ENCODE measurements around the gene AOC2. TPM values are rescaled to one million over a fixed set of nuclear protein-coding genes. Genes with fewer than 3 reads are reported as not detected.
"Not testable (repeated sequence)": the region's sequence is repeated elsewhere in the genome, so short reads cannot be mapped to it uniquely, and the experiment has no call there.

AOC2 gene
- total RNA-seq, 1 experiment from 2014 or later = 3.7 TPM

DNA sequence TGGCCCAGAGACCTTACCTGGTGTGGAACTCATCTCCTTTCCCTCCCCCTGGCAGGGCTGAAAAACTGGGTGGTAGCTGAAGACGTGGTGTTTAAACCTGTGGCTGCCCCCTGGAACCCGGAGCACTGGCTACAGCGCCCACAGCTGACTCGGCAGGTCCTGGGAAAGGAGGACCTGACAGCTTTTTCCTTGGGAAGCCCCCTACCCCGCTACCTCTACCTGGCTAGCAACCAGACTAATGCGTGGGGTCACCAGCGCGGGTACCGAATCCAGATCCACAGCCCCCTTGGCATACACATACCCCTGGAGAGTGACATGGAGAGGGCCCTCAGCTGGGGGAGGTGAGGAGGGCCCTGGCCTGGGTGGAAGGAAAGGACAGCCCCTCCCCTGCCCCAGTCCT, 4.7 kb downstream of the AOC2 start:
- DNase-seq = no peak
- Histone ChIP-seq H2AFZ (no peak overlapping the region), H3K36me3 (ENCODE audit: low read depth) (no peaks in the 10 kb centered on the region), H3K4me2 (no peak overlapping the region), H3K9me3 (ENCODE audit: insufficient read depth, low read depth) (no peaks in the 10 kb centered on the region), H3K27me3 (ENCODE audit: insufficient read depth, low read depth) (no peaks in the 10 kb centered on the region), H3K79me2 (ENCODE audit: low read depth) (no peaks in the 10 kb centered on the region), H3K27ac (no peak overlapping the region), H3F3A (ENCODE audit: insufficient read depth, low read depth) (peaks cover 16% of the 10 kb centered on the region; the same call in 1 of the 2 replicates), H3K4me1 (replicated peaks; ENCODE audit: insufficient read depth) (no peaks in the 10 kb centered on the region), H4K20me1 (ENCODE audit: insufficient read depth) (peaks cover 4% of the 10 kb centered on the region), H3K9me2 (ENCODE audit: insufficient read depth) (no peaks in the 10 kb centered on the region), H3K4me3 (no peak overlapping the region)
- no peak for TF ChIP-seq EZH2 (IDR thresholded peaks at IDR 0.05; ENCODE audit: low read depth)
- TF ChIP-seq CTCF (conservative IDR thresholded peaks at IDR 0.05) = no peak
- BruUV-seq (replicated peaks) = no TSS peak
- POLR2A ChIA-PET (ENCODE audit: unreplicated experiment) = no interaction called here
- intact Hi-C loops (cut with micrococcal nuclease; ENCODE audit: unreplicated experiment) = no loop called here
- CTCF ChIA-PET = no interaction called here

DNA sequence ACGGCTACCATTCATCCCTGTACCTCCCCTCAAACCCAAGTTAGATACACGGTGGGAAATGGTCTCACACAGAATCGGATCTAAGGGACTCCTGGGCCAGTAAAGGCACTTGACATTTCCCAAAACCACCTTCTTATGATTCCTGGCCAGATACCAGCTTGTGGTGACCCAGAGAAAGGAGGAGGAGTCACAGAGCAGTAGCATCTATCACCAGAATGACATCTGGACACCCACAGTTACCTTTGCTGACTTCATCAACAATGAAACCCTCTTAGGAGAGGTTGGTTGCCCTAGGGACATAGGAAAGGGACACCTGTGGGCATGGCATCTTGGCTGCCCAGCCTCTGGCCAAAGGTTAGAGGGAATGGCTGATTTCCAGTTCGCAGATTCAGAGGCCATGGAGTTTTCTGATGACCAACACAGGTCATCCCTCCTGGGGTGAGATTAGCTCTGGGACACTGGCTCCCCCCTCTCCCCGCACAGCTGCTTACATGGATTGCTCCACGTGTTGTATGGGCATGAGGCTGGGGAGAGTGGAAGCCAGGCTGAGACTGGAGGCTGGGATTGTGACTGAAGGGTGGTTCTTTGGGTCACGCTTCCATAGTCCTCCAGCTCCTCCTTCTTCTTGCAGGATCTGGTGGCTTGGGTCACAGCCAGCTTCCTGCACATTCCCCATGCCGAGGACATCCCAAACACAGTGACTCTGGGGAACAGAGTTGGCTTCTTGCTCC, 5.2 kb downstream of the AOC2 start:
- intact Hi-C loops (cut with micrococcal nuclease; ENCODE audit: unreplicated experiment) = no loop called here
- DNase-seq = no peak
- ChIA-PET POLR2A (ENCODE audit: unreplicated experiment) (no interaction called here), CTCF (no interaction called here)
- H3K4me3 ChIP-seq = no peak overlapping the region
- no peaks in the 10 kb centered on the region for H3K4me1 ChIP-seq (replicated peaks; ENCODE audit: insufficient read depth)
- H3K9me2 ChIP-seq (ENCODE audit: insufficient read depth) = no peaks in the 10 kb centered on the region
- H3K27me3 ChIP-seq (ENCODE audit: insufficient read depth, low read depth) = no peaks in the 10 kb centered on the region
- peaks cover 4% of the 10 kb centered on the region for H4K20me1 ChIP-seq (ENCODE audit: insufficient read depth)
- H3K4me2 ChIP-seq = no peak overlapping the region
- TF ChIP-seq EZH2 (IDR thresholded peaks at IDR 0.05; ENCODE audit: low read depth) = no peak
- no peak for TF ChIP-seq CTCF (conservative IDR thresholded peaks at IDR 0.05)
- BruUV-seq (replicated peaks) = no TSS peak
- no peak overlapping the region for H2AFZ ChIP-seq
- H3K36me3 ChIP-seq (ENCODE audit: low read depth) = no peaks in the 10 kb centered on the region
- H3K27ac ChIP-seq = no peak overlapping the region
- H3K79me2 ChIP-seq (ENCODE audit: low read depth) = no peaks in the 10 kb centered on the region
- H3K9me3 ChIP-seq (ENCODE audit: insufficient read depth, low read depth) = no peaks in the 10 kb centered on the region
- peaks cover 14% of the 10 kb centered on the region; the same call in 1 of the 2 replicates for H3F3A ChIP-seq (ENCODE audit: insufficient read depth, low read depth)

DNA sequence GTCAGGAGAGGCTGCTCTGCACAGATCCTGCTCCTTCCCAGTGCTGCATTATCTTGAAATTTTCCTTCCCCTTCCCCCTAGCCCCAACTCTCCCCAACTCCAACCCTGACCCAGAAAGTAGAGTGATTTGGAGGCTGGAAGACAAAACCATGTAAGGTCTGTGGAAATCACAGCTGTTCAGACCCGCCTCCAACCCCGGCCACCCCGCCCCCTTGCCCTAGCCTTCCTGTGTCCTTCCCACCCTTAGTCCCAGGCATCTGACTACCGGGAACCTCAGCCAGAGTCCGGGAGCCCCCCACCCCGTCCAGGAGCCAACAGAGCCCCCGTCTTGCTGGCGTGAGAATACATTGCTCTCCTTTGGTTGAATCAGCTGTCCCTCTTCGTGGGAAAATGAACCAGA, 6.6 kb downstream of the AOC2 start, which contains the start of gene AOC3:
TSS of gene AOC3 (plus strand) at position 246 of the 400 bp plus-strand sequence. CDS start at position 391, 145 bp downstream.
- Histone ChIP-seq H3K4me1 (replicated peaks; ENCODE audit: insufficient read depth) (no peaks in the 10 kb centered on the region), H3K4me2 (no peak within 1 kb of the TSS), H3K27me3 (ENCODE audit: insufficient read depth, low read depth) (no peaks in the 10 kb centered on the region), H3K4me3 (no peak within 1 kb of the TSS), H4K20me1 (ENCODE audit: insufficient read depth) (no peaks in the 10 kb centered on the region; the same call in 1 of the 2 replicates), H3K79me2 (ENCODE audit: low read depth) (no peaks in the 10 kb centered on the region), H3K9me3 (ENCODE audit: insufficient read depth, low read depth) (no peaks in the 10 kb centered on the region), H3K9me2 (ENCODE audit: insufficient read depth) (no peaks in the 10 kb centered on the region), H2AFZ (no peak within 1 kb of the TSS), H3K36me3 (ENCODE audit: low read depth) (no peaks in the 10 kb centered on the region), H3F3A (ENCODE audit: insufficient read depth, low read depth) (peaks cover 10% of the 10 kb centered on the region; the same call in 1 of the 2 replicates), H3K27ac (no peak within 1 kb of the TSS)
- intact Hi-C loops (cut with micrococcal nuclease; ENCODE audit: unreplicated experiment) = no loop called here
- BruUV-seq (replicated peaks) = no TSS peak
- no peak for DNase-seq
- ChIA-PET CTCF (no interaction called here), POLR2A (ENCODE audit: unreplicated experiment) (interaction anchor here (0.7 kb wide), 1 partner anchor 91 kb away, joined by 6 read pairs; no protein-coding TSS in a partner anchor)
- TF ChIP-seq EZH2 (IDR thresholded peaks at IDR 0.05; ENCODE audit: low read depth) (no peak), CTCF (conservative IDR thresholded peaks at IDR 0.05) (no peak)

- H3K79me2 ChIP-seq (ENCODE audit: low read depth); H3K9me2 ChIP-seq (ENCODE audit: insufficient read depth); DNase-seq; BruUV-seq (replicated peaks); H4K20me1 ChIP-seq (ENCODE audit: insufficient read depth); H3K36me3 ChIP-seq (ENCODE audit: low read depth); H3K27ac ChIP-seq; H3K27me3 ChIP-seq (ENCODE audit: insufficient read depth, low read depth); CTCF ChIA-PET; H2AFZ ChIP-seq; H3F3A ChIP-seq (ENCODE audit: insufficient read depth, low read depth); H3K4me2 ChIP-seq; intact Hi-C loops (cut with micrococcal nuclease; ENCODE audit: unreplicated experiment); H3K9me3 ChIP-seq (ENCODE audit: insufficient read depth, low read depth); H3K4me1 ChIP-seq (replicated peaks; ENCODE audit: insufficient read depth); H3K4me3 ChIP-seq: not testable (repeated sequence)
- POLR2A ChIA-PET (ENCODE audit: unreplicated experiment) = interaction anchor here (0.7 kb wide), 1 partner anchor 92 kb away, joined by 6 read pairs; no protein-coding TSS in a partner anchor
Measured at GRCh38 chr17:42851371-42852240, 7.2 kb downstream of the AOC2 start.
